Subcutaneous adipose tissue (tissue), 4 donors: ENCODE measurements around the gene ARHGAP12. TPM values are rescaled to one million over a fixed set of nuclear protein-coding genes. Genes with fewer than 3 reads are reported as not detected.

Experiments
- total RNA-seq, 4 donors: library from RNA; depleted of rRNA; stranded (reverse); fragments of >200 nt; gene quantifications; one replicate each; pipeline ENCODE4 v1.1.0, GENCODE V29; 2016
- TF ChIP-seq, protein P1 (sequence below): fragments of 450-650 bp; IDR thresholded peaks from one replicate; pipeline ENCODE4 v1.5.1; 2016; ENCODE audit warnings: low read depth, mild to moderate bottlenecking, control low read depth, antibody characterized with exemption, moderate library complexity

The ARHGAP12 gene, protein sequence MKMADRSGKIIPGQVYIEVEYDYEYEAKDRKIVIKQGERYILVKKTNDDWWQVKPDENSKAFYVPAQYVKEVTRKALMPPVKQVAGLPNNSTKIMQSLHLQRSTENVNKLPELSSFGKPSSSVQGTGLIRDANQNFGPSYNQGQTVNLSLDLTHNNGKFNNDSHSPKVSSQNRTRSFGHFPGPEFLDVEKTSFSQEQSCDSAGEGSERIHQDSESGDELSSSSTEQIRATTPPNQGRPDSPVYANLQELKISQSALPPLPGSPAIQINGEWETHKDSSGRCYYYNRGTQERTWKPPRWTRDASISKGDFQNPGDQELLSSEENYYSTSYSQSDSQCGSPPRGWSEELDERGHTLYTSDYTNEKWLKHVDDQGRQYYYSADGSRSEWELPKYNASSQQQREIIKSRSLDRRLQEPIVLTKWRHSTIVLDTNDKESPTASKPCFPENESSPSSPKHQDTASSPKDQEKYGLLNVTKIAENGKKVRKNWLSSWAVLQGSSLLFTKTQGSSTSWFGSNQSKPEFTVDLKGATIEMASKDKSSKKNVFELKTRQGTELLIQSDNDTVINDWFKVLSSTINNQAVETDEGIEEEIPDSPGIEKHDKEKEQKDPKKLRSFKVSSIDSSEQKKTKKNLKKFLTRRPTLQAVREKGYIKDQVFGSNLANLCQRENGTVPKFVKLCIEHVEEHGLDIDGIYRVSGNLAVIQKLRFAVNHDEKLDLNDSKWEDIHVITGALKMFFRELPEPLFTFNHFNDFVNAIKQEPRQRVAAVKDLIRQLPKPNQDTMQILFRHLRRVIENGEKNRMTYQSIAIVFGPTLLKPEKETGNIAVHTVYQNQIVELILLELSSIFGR
- 10 to 100 TPM; 32.4 to 52.9 (median 45.1) TPM for total RNA-seq

DNA sequence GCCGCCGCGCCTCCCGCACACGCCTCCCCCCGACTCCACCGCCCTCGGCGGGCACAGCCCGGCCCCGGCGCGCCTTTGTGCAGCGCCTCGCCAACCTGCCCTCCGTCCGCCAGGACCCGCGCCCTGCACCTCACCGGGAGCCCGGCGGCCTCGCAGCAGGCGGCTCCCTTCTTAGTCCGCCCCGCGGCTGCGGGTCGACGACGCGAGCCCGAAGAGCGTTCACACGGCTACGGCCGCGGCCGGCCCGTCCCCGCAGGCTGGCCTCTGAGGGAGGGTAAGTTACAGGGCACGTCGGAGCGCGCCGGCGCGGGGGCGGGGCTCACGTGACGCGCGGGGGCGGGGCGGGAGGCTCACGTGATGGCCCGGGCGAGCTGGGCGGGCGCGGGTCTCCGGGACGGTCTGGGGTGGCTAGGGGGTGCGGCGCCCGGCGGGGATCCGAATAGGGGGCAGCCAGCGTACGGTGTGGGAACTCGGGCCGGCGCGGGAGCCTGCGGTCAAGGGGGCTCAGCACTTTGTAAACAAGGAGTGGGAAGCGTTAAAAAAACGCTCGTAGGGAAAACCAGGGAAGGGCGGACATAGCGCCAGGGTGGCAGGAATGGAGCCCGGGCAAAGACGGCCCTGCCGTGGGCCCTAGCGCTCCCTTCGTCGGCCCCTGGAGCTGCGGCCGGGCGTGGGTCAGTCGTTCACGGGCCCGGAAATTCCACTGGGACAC lies at the start of gene ARHGAP12:
TSS of gene ARHGAP12 (minus strand) at position 283 of the 712 bp plus-strand sequence. CDS start 19,976 bp downstream, outside the sequence.
- TF ChIP-seq, protein P1, sequence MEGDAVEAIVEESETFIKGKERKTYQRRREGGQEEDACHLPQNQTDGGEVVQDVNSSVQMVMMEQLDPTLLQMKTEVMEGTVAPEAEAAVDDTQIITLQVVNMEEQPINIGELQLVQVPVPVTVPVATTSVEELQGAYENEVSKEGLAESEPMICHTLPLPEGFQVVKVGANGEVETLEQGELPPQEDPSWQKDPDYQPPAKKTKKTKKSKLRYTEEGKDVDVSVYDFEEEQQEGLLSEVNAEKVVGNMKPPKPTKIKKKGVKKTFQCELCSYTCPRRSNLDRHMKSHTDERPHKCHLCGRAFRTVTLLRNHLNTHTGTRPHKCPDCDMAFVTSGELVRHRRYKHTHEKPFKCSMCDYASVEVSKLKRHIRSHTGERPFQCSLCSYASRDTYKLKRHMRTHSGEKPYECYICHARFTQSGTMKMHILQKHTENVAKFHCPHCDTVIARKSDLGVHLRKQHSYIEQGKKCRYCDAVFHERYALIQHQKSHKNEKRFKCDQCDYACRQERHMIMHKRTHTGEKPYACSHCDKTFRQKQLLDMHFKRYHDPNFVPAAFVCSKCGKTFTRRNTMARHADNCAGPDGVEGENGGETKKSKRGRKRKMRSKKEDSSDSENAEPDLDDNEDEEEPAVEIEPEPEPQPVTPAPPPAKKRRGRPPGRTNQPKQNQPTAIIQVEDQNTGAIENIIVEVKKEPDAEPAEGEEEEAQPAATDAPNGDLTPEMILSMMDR: no peak

DNA sequence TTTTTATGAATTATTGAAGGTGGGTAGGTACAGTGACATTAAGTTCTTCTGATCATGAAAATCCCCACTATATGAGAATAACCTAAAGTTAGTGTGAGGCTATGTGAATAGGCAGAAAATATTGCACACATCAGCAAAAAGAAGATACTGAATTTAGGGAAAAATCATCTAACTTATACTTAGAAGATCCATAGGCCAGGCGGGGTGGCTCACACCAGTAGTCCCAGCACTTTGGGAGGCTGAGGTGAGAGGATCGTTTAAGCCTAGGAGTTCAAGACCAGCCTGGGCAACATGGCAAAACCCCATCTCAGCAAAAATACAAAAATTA lies 49.5 kb upstream of the ARHGAP12 start:
- TF ChIP-seq, protein P1: no peak

DNA sequence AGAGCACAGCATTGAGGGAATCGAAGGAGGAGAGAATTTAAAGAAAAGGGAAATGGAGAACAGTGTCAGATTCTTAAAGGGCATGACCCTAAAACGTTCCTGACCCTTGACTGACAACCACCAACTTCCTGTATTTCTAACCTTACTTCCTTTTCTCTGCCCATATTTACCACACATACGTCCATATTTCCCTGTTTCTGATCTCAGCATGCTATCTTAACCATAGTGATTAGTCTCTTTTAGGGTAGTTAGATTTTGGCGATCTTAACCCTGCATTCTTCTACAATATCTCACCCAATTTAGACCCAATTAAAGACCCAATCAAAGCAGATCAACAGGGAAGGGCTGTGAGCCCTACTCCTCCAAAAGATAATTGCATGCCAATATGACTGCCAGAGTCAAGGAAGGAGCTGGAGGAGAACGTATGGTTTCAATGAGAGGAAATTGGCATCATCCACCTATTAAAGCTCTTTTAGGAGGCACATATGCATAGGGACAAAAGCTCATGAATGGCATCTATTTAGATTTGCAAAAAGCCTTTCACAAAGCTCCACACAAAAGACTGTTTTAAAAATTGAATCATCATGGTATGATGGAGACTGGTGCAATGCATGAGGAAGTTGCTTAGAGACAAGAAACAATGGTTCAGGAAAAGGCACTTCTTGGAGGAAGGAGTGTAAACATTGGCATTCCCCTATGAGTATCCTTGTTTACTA lies 49.0 kb upstream of the ARHGAP12 start:
- TF ChIP-seq, protein P1: no peak

DNA sequence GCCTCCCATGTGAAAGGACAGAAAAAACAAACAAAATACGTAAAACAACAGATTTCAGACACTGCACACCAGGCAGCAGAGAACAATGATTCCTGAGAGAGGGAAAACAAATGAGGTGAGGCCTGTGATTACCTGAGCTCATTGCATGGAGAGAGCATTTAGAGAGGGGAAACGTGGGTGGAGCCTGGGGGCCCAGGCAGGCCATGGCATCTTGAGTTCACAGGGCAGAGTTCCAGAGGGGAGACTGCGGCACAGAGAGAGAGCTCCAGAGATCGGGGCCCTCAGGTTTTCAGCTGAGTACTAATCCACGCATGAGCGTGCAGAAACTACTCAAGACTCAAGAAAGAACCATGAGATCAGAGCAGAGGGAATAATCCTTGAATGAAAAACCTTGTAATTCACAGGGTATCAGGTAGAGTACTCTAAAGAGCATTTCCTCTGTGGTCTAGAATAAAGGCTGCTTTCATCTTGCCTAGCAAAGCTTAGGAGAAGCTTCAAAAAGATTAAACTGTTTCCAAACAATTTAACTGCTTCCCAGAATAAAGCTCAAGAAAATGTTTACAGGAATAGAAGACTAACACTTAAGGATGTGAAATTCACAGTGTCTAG lies 46.6 kb upstream of the ARHGAP12 start:
- TF ChIP-seq, protein P1: no peak

DNA sequence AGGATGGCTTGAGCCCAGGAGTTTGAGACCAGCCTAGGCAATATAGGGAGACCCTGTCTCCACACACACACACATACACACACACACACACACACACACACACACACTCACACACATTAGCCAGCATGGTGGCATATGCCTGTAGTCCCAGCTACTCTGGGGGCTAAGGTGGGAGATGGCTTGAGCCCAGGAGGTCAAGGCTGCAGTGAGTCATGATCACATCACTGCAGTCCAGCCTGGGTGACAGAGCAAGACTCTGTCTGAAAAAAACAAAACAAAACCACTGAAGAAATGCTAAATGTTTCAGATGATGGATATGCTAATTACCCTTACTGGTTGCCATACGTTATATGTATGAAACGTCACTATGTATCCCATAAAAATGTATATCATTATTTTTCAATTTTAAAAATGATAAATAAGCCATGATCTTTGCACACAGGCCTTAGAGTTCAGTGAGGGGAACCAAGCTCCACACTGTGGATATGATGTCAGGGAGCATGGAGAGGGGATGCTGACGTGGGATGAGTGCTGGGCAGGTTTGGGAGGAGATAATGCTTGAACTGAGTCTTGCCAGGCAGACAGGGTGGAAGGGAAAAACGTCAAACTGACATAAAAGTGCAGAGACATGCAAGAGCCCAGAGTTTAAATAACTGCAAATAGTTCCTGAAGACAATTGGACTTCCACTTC lies 45.9 kb upstream of the ARHGAP12 start:
- TF ChIP-seq, protein P1: no peak

DNA sequence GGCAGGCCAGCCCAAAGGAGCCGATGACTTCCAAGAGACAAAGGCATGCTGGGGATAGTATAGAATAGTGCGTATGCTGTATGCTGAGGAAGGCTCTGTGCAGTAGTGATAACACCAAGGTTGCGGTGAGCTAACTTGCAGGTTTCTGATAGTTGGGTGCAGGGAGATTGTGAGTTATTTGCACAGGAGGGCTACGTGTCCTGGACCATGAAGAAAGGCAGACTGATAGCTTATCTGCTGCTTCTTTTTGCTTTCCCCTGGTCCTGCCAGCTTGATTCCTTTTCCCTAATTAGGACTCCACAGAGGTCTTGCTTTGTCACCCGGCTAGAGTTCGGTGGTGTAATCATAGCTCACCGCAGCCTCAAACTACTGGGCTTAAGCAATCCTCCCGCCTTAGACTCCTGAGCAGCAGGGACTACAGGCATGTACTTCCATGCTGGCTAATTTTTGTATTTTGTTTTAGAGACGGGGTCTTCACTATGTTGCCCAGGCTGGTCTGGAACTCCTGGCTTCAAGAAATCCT lies 43.9 kb upstream of the ARHGAP12 start:
- TF ChIP-seq, protein P1: no peak
